ENCODE results near the gene MEGF11.

Gene MEGF11

DNA sequence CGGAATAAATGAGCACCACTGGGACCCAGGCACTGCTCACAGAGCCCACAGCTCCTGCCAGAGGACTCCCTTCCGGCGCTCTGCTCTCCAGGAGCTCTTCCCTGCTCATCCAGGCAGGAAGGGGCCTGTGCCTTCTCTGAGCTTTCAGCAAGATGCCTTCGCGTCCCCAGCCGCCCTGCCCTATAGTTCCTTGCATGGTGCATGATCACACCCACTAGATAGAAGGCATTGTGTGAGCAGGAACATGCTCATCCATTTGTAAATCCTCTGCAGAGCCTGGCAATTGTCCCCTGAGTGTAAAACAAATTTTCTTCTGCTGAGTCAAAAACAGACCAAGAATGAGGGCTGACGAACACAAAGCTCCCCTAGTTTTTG lies 181.6 kb downstream of the MEGF11 start:
- H3K9me3 Mint-ChIP-seq: no peaks in the 10 kb centered on the region
- peaks cover 53% of the 10 kb centered on the region for H3K27me3 Mint-ChIP-seq (ENCODE audit: low read depth)
- no peaks in the 10 kb centered on the region for H3K36me3 Mint-ChIP-seq (ENCODE audit: low read depth)
- no peak for TF ChIP-seq CTCF (IDR thresholded peaks at IDR 0.05; ENCODE audit: unreplicated experiment in 3 of 3)
- no peak overlapping the region for H3K27ac Mint-ChIP-seq
- no peaks in the 10 kb centered on the region for H3K4me1 Mint-ChIP-seq
- H3K4me3 Mint-ChIP-seq: no peak overlapping the region

DNA sequence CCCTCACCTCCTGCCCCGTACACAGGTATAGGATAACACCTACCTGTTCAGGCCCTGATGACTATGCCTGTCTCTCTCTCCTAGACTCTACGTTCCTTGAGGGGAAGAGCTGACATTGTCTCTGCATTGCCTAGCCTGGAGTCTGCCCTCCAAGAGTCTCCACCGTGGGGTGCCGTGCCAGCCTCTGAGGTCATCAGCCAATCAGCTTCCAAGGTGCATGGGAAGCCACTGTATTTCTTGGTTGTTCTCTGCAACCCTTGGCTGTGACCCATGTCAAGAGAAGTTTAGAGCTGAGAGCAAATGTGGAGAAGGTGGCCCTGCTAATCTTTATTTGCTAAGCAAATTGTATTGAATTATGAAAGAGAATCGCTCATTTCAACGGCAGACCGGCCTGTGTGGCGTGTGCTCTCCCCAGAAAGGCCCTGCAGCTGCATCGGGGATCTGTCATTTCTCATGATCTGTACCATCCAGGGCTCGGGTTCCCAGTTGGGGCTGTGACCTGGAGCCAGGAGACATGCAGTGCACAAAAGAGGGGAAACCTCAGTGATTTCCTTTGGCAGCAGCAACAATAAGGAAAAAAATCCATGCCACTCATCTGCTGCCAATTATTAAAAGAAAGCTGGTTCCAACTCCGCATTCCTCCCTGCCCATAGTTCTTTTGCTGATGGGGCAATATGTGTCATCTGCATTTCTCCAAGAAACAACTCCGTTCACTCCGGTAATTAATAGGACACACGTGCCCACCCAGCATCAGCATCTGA lies 182.2 kb downstream of the MEGF11 start:
- TF ChIP-seq CTCF (IDR thresholded peaks at IDR 0.05; ENCODE audit: unreplicated experiment in 3 of 3): no peak
- H3K27ac Mint-ChIP-seq: no peak overlapping the region
- H3K4me3 Mint-ChIP-seq: no peak overlapping the region
- no peaks in the 10 kb centered on the region for H3K9me3 Mint-ChIP-seq
- H3K4me1 Mint-ChIP-seq: no peaks in the 10 kb centered on the region
- H3K27me3 Mint-ChIP-seq (ENCODE audit: low read depth): peaks cover 57% of the 10 kb centered on the region
- H3K36me3 Mint-ChIP-seq (ENCODE audit: low read depth): no peaks in the 10 kb centered on the region

DNA sequence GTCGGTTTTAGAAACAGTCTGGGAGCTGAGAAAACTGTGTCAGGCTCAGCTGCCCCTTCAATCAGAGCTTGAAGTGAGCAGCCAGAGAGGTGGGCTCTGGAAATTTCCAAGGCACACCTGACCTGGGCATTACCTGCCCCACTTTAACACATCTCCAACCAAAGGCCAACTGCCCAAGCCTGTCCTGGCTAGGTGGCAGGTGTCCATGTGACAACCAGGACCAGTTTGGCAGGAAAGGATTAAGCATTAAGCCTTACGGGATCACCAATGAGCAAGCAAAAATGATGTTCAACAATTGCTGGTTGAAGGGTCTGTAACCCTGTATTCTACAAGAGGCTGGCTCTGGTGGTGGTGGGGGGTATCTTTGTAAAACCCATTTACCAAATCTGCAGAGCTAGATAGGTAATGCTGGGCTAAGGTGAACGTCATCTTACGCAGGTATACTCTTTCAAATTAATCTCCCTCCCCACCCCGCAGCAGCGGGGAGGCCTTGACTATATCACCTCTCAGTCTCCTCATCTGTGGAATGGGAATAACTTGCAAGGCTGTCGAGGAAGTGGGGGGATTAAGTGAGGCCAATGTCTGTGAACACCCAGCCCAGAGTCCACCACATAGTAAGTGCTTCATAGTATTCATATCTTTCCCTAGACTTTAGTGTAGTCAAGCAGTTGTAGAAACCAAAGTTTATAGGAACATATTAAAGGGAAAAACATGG lies 183.2 kb downstream of the MEGF11 start:
- H3K27ac Mint-ChIP-seq: no peak overlapping the region

GRCh38 chr15:66069751-66070150 lies 183.8 kb downstream of the MEGF11 start:
- no peaks in the 10 kb centered on the region for H3K36me3 Mint-ChIP-seq (ENCODE audit: low read depth)
- H3K27ac Mint-ChIP-seq: no peak overlapping the region
- no peak for TF ChIP-seq CTCF (IDR thresholded peaks at IDR 0.05; ENCODE audit: unreplicated experiment in 3 of 3)
- no peak overlapping the region for H3K4me3 Mint-ChIP-seq
- H3K4me1 Mint-ChIP-seq: no peaks in the 10 kb centered on the region
- H3K9me3 Mint-ChIP-seq: no peaks in the 10 kb centered on the region
- H3K27me3 Mint-ChIP-seq (ENCODE audit: low read depth): peaks cover 54% of the 10 kb centered on the region

More for the DNA sequence above, 183.2 kb downstream of the MEGF11 start:
- Mint-ChIP-seq H3K4me1 (no peaks in the 10 kb centered on the region), H3K36me3 (ENCODE audit: low read depth) (no peaks in the 10 kb centered on the region), H3K27me3 (ENCODE audit: low read depth) (peaks cover 56% of the 10 kb centered on the region), H3K9me3 (no peaks in the 10 kb centered on the region), H3K4me3 (no peak overlapping the region)
- TF ChIP-seq CTCF (IDR thresholded peaks at IDR 0.05; ENCODE audit: unreplicated experiment in 3 of 3): no peak

- Mint-ChIP-seq H3K27me3 (ENCODE audit: low read depth) (peaks cover 57% of the 10 kb centered on the region), H3K9me3 (no peaks in the 10 kb centered on the region), H3K27ac (no peak overlapping the region), H3K4me1 (no peaks in the 10 kb centered on the region), H3K36me3 (ENCODE audit: low read depth) (no peaks in the 10 kb centered on the region), H3K4me3 (no peak overlapping the region)
- TF ChIP-seq CTCF (IDR thresholded peaks at IDR 0.05; ENCODE audit: unreplicated experiment in 3 of 3): no peak
These were observed 184.7 kb downstream of the MEGF11 start for GRCh38 chr15:66068801-66069200.
